Adipocyte (in vitro differentiated cells): ENCODE data around the gene CD300LD.

ENCODE experiments used
- DNase-seq: peaks from one replicate; pipeline ENCODE4 v3.0.0-alpha.2; 2015; ENCODE audit warnings: low read depth
- H3K27me3 ChIP-seq: replicated peaks from 2 replicates; pipeline ENCODE4 v1.7.0; 2013; ENCODE audit warnings: mild to moderate bottlenecking, low read length, moderate library complexity; ENCODE audit not compliant: control insufficient read depth, insufficient read depth
- H3K36me3 ChIP-seq: 2 replicates; pipeline ENCODE4 v1.7.0; 2013; ENCODE audit warnings: low read length, mild to moderate bottlenecking, moderate library complexity; ENCODE audit not compliant: control insufficient read depth, insufficient read depth, severe bottlenecking
- H3K4me1 ChIP-seq: 2 replicates; pipeline ENCODE4 v1.7.0; 2013; ENCODE audit warnings: mild to moderate bottlenecking, low read length, moderate library complexity; ENCODE audit not compliant: control insufficient read depth, insufficient read depth
- H3K4me3 ChIP-seq: 2 replicates; pipeline ENCODE4 v1.7.0; 2013; ENCODE audit warnings: mild to moderate bottlenecking, low read length, moderate library complexity
- H3K9ac ChIP-seq: 2 replicates; pipeline ENCODE4 v1.7.0; 2013; ENCODE audit warnings: mild to moderate bottlenecking, low read length, moderate library complexity
- H3K9me3 ChIP-seq: 2 replicates; pipeline ENCODE4 v1.7.0; 2013; ENCODE audit warnings: mild to moderate bottlenecking, low read length, moderate library complexity; ENCODE audit not compliant: control insufficient read depth

The CD300LD gene

GRCh38 chr17:74542727-74543383, 49.2 kb downstream of the CD300LD start:
- Histone ChIP-seq H3K36me3 (no peaks in the 10 kb centered on the region), H3K4me3 (no peak overlapping the region), H3K4me1 (no peaks in the 10 kb centered on the region), H3K27me3 (peaks cover 51% of the 10 kb centered on the region), H3K9ac (no peak overlapping the region), H3K9me3 (no peaks in the 10 kb centered on the region)
- DNase-seq, result no peak

DNA sequence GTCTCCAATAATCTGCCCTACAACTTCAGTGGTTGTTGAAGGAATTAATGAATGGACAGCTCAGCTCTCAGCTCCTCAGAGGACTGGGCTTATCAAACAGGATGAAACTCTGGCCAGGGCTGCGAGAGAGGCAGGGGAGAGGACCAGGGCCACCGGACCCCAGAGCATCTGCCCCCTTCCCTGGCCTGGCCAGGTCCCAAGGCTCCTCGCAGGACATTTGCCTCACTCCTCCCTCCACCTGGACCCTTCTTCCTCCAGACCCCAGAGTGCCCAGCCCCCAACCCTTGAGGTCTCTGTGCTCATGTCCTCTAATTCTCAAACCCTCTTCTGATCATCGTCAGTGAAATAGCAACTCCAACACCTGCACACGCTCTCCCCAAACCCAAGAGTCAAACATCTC, 49.9 kb downstream of the CD300LD start:
- Histone ChIP-seq H3K9me3 (no peaks in the 10 kb centered on the region), H3K4me3 (no peak overlapping the region), H3K36me3 (no peaks in the 10 kb centered on the region), H3K9ac (no peak overlapping the region), H3K27me3 (peaks cover 53% of the 10 kb centered on the region), H3K4me1 (no peaks in the 10 kb centered on the region)
- DNase-seq, result no peak

DNA sequence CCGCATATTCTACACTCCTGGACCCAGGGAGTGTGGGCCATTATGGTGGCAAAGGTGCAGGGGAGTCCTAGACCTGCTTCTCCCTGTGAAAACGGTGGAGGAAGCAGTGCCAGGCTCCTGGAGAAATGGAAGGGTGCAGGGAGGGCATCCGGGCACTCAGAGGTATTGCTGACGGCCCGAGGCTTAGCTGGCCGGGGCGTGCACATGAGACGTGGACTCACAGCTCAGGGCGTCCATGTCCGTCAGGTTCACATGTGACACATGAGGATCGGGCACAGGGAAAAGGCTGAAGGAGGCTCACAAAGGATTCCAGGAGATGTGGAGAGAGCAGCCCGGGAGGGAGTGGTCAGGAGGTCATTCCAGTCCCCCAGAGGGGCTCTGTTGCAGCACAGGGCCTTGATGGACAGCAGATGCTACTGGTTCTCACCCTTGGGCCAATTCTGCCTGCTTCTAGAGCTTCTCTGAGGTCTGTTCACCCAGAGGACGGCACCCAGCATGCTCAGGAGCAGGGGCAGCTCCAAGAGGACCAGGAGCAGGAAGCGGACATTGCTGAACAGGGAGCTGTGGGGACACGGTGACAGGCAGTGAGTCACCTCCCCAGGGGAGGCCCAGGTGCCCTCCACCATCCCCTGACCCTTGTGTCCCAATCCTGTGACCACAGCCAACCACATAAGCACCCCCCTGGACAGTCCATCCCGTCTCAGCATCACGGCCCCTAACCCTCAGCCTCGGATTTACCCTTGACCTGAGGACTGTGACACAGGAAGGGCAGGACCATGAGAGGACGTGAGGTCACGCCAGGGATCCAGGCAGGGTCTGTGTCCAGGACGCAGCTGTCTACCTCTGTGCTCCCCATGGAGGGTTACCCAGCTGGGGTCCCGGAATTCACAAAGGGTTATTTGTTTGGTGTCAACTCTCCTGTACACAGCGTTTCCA, 50.6 kb downstream of the CD300LD start:
- H3K4me3 ChIP-seq, result no peak overlapping the region
- no peaks in the 10 kb centered on the region for H3K9me3 ChIP-seq
- no peak overlapping the region for H3K9ac ChIP-seq
- H3K4me1 ChIP-seq, result no peaks in the 10 kb centered on the region
- H3K27me3 ChIP-seq, result peaks cover 60% of the 10 kb centered on the region
- H3K36me3 ChIP-seq, result no peaks in the 10 kb centered on the region
- no peak for DNase-seq

- DNase-seq, result no peak
- Histone ChIP-seq H3K9ac (no peak overlapping the region), H3K36me3 (no peaks in the 10 kb centered on the region), H3K27me3 (peaks cover 65% of the 10 kb centered on the region), H3K4me1 (no peaks in the 10 kb centered on the region), H3K4me3 (no peak overlapping the region), H3K9me3 (no peaks in the 10 kb centered on the region)
Measured at GRCh38 chr17:74539281-74539820, 52.7 kb downstream of the CD300LD start.

DNA sequence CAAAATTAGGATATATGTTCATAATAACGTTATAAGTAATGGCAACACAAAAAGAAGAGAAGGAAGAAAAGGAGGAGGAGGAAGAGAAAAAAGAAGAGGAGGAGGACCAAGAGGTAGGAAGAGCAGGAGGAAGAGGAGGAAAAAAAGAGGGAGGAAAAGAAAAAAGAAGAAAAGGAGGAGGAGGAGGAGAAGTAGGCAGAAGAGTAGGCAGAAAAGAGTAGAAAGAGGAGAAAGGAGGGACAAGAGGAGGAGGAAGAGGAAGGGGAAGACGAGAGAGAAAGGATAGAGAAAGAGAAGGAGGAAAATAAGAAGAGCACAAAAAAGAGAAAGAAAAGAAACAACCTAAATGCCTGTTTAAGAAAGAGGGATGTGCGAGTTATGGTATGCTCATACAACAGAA, 55.2 kb downstream of the CD300LD start:
- Histone ChIP-seq H3K36me3 (no peaks in the 10 kb centered on the region), H3K9ac (no peak overlapping the region), H3K27me3 (peaks cover 53% of the 10 kb centered on the region), H3K4me1 (peaks cover 6% of the 10 kb centered on the region), H3K4me3 (no peak overlapping the region), H3K9me3 (no peaks in the 10 kb centered on the region)
- DNase-seq, result no peak

DNA sequence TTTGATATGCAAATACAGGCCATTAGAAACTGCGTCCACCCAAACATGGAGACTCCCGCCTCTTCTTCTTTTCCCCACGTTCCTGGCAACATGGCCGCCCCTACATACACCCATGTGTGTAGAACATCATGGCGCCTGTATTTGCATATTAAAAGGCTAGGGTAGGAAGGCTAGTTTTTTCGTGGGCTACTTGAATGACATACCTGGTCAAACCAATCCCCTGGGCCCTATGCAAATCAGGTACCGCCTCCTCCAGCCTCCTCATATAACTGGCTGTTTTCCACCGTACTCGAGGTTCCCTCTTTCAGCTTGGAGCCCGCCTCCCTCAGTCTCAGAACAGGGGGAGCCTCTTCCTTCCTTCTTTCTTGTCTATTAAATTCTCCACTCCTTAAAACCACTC, 60.0 kb downstream of the CD300LD start:
- Histone ChIP-seq H3K4me3 (no peak overlapping the region), H3K27me3 (peaks cover 31% of the 10 kb centered on the region), H3K36me3 (no peaks in the 10 kb centered on the region), H3K9ac (no peak overlapping the region), H3K9me3 (peaks cover 4% of the 10 kb centered on the region), H3K4me1 (peaks cover 6% of the 10 kb centered on the region)
- DNase-seq, result no peak

- Histone ChIP-seq H3K4me3 (no peak within 1 kb of the TSS), H3K9ac (no peak within 1 kb of the TSS), H3K9me3 (peaks cover 7% of the 10 kb centered on the region), H3K36me3 (no peaks in the 10 kb centered on the region), H3K27me3 (peaks cover 29% of the 10 kb centered on the region), H3K4me1 (peaks cover 6% of the 10 kb centered on the region)
- no peak for DNase-seq
Measured at GRCh38 chr17:74531231-74531761, 60.8 kb downstream of the CD300LD start, which contains the start of gene CD300LB. Gene CD300LB, minus strand, starts transcription at chr17:74531475. Its CDS starts 125 bp downstream, at chr17:74531350.

- H3K9ac ChIP-seq, result no peak overlapping the region
- DNase-seq, result no peak
Measured at GRCh38 chr17:74530831-74531150, 61.3 kb downstream of the CD300LD start.

More at GRCh38 chr17:74530831-74531150, 61.3 kb downstream of the CD300LD start:
- peaks cover 32% of the 10 kb centered on the region for H3K27me3 ChIP-seq
- peaks cover 6% of the 10 kb centered on the region for H3K4me1 ChIP-seq
- peaks cover 7% of the 10 kb centered on the region for H3K9me3 ChIP-seq
- no peaks in the 10 kb centered on the region for H3K36me3 ChIP-seq
- H3K4me3 ChIP-seq, result no peak overlapping the region
